MM.1S (cell line): ENCODE measurements around the gene MYOF.

Experiments
- CTCF ChIP-seq: fragments of 300-600 bp; sonication (generic); IDR thresholded peaks from 2 replicates; pipeline ENCODE4 v1.5.1; 2016; ENCODE audit warnings: antibody characterized with exemption, low read length, mixed read lengths
- EZH2phosphoT487 ChIP-seq: fragments of 300-600 bp; sonication (generic); IDR thresholded peaks from 2 replicates; pipeline ENCODE4 v1.6.1; 2018; ENCODE audit warnings: antibody characterized with exemption, low read length

GRCh38 chr10:93498166-93498565 lies 16.0 kb upstream of the MYOF start:
- TF ChIP-seq CTCF (no peak), EZH2phosphoT487 (no peak)
